Measurements from ENCODE around the gene RGS3. TPM values are rescaled to one million over a fixed set of nuclear protein-coding genes. Genes with fewer than 3 reads are reported as not detected.
A peak's percentile ranks its signal among the peaks of the same experiment; 100 is the strongest.

The RGS3 gene
- total RNA-seq, 1 donor from 2014 or later, result 233 TPM

DNA sequence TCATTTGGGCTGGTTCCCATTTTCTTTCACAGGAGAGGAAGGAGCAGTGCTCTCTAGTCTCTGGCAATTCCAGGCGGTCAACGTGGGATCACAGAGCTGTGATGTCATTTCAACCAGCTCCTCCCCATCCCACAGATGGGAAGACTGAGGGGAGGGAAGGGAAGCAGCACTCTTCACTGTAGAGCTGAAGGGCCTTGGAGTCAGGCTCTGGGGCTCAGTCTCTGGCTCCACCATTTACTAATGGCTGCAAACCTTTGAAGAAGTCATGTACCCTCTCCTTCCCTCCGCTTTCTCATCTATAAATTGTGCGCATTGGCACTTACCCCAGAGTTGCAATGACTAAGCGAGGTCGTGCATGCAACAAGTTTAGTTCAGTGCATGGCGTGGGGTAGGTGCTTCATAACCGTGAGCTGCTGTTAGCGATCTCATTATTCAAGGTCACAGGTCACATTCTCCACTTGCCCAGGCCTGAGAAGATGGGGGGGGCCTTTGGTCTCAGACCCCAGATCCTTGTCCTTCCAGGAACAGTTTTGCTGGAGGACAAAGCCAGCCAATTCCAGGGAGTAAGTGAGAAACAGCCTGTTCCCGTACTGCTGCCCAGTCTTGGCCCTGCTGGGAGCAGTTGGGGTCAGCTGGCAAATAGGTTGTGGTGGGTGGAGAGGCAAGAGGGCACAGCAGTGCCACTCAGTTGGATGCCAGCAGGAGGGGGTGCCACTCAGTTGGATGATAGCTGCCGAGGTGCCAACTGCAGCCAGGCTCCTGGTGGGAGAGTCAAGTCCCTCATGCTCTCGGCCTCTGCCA is 136.7 kb downstream of the RGS3 start:
- intact Hi-C loops (cut with DNase I), result no loop called here
- DNase-seq (ENCODE audit: low spot score), result no peak

DNA sequence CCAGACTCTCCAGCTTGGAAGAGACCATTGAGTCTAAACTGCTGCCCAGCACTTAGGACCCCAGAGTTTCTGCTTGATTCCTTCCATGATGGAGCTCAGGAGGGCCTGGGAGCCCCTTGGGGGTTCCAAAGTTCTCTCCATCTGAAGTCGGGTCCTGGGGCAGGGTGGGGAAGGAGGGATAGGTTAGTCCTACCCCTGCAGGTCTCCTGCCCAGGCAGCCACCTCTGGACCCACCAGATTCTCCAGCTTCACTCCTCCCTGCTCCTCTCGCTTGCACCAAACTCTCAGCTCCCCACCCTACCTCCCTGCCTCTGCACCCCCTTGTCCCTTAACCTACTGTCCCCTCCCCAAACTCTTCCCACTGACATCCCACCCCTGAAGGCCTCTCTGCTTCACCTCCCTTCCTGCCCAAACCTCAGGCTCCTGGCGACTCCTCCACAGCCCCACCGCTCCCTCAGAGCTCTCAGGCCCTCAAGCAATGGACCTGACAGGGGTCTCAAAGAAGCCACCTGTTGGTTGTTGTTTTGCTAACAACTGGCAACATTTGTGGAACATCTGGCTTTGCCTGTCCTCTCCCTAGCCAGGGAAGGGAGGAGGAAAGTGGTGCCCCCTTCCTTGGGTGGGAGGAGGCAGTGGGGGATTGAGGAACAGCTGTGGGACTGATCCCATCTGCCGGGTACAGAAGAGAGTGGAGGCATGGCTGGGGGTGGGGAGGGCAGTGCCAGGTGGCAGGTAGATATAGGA is 137.5 kb downstream of the RGS3 start:
- DNase-seq (ENCODE audit: low spot score), result no peak
- intact Hi-C loops (cut with DNase I), result no loop called here

DNA sequence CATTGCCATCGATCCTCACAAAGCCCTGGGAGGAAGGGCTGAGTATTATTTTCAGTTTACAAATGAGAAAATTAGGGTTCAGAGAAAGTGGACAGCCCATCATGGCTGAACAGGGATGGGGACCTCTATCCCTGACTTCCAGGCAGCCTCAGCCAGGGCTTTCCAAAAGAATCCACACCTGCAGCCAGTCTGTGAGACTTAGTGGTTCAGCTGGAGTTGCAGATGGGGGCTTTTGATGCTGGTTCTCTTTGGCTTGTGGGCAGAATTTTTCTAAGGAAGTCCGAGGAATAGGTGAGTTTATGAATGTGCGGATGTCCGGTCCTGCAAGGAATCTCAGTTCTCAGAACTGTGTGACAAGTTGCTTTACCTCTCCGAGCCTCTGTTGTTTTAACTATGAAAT is 138.1 kb downstream of the RGS3 start:
- DNase-seq (ENCODE audit: low spot score), result no peak
- intact Hi-C loops (cut with DNase I), result no loop called here

DNA sequence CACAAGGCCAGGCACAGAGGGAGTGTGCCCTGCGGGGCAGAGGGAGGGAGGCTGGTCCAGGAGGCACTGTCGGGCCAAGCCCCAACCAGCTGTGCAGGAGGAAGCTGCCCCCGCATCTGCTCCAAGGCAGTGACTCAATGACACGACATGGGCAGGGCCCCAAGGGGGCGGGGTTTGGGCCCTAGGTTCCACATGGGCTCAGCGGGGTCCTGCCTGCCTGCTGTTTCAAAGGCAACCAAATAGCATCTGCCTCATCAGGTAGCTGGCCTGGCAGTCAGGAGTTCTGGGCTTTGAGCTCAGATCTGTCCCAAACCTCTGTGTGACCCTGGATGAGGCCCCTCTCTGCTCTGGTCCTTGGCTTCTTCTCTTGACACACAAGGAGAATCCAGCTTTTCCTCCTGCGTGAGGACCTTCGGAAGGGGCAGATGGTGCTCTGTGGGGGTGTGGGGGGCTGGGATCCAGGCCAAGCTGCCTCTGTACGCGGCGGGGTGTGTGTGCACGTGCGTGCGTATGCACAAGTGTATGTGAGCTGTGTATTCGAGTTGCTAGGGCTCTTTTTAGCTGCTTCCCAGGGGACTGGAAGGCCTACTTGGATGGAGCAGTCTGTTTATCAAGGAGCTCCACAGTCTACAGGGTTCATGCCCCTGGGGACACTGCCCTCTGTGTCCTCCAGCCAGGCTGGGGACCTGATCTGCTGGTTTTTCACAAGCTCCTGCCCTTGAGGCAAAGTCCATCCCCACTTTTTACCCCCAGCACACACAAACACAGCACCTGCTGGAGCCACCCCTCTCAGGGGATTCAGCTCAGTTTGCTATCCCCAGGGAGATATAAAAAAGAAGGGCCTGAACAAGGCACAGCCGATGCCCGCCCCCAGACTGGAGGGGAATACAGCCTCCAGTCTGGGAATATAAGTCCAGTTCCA is 138.9 kb downstream of the RGS3 start:
- intact Hi-C loops (cut with DNase I), result no loop called here
- DNase-seq (ENCODE audit: low spot score), result peak; percentile 88

DNA sequence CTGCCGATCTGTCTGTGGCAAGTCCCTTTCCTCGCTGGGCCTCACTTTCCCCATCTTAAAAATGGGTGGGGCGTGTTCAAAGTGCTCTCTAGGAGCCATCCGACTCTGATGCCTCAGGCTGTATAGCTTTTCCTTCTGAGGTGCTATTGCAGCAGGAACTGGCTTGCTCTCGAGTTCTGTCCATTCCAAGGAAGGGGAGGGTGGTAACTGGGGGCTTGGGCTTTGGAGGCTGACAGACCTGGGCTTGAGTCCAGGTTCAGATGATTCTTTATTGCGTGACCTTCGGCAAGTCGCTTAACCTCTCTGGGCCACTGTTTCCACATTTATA is 139.5 kb downstream of the RGS3 start:
- intact Hi-C loops (cut with DNase I), result no loop called here
- no peak for DNase-seq (ENCODE audit: low spot score)

DNA sequence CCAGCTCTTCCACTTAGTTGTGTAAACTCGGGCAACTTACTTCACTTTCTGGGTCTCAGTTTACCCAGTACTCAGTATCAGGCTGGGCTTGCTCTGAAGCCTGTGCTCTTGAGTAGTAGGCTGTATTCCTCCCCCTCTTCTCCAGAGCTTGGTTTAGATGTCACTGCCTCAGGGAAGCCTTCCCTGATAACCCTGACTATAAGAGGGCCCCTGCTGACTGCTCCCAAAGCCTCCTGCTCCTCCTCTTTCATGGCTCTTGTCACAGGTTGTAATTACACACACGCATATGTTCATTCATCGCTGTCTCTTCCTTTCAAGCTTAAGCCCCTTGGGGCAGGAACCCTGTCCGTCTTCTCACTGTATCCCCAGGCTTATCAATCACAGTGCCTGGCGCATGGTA is 140.2 kb downstream of the RGS3 start:
- DNase-seq (ENCODE audit: low spot score), result no peak
- intact Hi-C loops (cut with DNase I), result no loop called here

DNA sequence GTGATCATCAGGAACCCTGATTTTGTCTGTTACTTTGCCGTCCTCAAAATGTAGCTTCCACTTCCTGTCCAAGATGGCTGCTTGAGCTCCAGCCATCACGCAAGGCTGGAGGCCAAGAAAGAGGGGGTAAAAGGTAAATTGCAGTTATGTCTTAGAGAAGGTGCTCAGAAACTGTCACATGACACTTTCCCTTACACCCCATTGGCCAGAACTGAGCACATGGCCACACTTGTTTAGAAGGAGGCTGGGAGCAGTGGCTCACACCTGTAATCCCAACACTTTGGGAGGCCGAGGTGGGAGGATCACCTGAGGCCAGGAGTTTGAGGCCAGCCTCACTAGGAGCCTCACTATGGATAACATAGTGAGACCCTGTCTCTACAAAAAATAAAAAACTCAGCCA is 140.9 kb downstream of the RGS3 start:
- intact Hi-C loops (cut with DNase I), result no loop called here
- no peak for DNase-seq (ENCODE audit: low spot score)

DNA sequence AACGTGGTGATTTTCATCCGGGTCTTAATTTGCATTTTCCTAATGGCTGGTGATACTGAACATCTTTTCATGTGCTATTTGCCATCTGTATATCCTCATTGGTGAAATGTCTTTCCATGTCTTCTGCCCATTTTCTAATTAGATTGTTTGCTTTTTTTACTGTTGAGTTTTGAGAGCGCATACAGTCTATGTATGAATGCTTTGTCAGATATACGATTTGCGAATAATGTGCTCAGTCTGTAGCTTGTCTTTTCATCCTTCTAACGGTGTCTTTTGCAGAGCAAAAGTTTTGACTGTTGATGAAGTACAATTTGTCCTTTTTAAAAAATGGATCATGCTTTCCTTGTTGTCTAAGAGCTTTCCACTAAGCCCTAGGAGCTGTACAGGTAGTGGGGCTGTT is 143.0 kb downstream of the RGS3 start:
- intact Hi-C loops (cut with DNase I), result no loop called here
- DNase-seq (ENCODE audit: low spot score), result no peak

DNA sequence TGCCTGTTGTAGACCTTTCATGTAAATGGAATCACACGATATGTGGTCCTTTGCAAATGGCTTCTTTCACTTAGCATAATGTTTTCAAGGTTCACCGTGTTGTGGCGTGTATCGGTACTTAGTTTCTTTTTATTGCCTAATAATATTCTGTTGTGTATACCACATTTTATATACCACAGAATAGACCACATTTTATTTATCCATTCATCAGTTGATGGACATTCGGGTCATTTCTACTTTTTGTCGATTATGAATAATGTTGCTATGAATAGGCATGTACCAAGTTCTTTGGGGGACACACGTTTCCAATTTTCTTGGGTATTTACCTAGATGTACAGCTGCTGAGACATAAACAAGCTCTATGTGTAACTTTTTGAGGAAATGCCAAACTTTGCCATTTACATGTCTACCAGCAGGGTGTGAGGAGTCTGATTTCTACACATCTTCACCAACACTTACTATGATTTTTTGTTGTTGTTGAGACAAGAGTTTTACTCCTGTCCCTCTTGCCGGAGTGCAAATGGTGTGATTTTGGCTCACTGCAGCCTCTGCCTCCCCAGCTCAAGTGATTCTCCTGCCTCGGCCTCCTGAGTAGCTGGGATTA is 144.7 kb downstream of the RGS3 start:
- DNase-seq (ENCODE audit: low spot score), result no peak
- intact Hi-C loops (cut with DNase I), result no loop called here

DNA sequence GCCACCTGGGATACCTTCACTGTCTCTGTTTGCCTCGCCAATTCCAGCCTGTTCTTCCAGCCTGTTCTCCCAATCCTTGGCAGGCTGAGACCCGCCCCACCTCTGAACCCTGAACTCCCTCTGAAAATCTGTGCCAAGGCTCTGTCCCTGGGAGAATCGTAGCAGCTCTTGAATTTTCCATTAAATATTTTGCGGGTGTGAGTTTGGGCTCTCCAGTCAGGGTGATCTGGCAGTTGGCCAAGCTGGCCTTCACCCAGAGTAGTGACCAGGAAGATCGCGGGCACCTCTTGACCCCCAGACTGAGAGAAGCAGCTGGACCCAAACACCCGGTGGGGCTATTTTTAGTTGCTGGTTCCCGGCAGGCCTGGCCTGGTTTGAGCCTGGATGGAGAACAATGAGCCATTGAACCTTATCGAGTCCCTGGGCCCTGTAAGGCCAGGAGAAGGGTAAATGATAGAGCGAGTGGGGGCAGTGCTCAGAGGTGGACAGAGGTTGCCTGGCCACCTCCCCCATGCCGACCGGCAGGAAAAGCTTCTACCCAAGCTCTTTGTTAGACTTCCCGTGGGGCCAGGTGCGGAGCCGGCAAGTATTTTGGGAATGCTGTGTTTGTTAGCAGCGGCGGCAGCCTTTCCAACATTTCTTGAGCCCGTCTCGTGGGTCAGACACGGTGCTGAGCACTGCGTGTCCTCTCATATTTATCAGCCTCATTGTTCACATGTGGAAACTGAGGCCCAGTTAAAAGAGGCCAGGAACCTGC is 146.2 kb downstream of the RGS3 start:
- peak; percentile 91 for DNase-seq (ENCODE audit: low spot score)
- intact Hi-C loops (cut with DNase I), result loop anchor here (1.0 kb wide), 1 partner anchor 11 kb away; no protein-coding TSS in a partner anchor

DNA sequence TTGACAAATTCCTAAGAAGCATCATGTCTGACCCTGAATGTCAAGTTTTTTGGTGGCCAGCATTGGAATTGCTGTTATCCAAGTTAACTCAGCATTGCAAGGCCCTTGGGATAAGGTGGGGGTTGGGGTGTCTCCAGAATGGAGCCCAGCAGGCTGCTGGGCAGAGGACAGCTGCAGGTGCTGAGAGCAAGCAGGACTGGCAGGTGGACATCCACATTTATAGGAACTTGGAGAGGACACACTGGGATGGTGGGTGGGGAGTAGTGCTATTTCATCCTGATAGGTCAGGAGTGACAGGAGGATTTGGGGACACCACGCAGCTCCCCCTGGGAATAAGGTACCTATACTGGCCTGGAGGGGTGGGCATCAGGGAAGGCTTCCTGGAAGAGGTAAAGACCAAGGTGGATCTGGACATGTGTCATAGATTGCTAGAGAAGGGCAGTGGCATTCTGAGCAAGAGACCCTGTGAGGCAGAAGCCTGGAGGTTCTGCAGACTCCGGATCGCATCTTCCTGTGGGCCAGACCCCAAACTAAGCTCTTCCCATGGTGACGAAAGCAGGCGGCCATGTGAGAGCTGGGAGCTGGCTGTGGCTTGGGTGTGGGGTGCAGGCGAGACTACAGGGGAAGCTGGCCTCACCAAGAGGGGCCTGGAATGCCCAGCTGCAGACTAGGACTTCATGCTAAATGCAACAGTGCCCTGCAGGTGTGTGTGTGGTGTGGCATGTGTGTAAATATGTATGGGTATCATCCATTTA is 148.1 kb downstream of the RGS3 start:
- intact Hi-C loops (cut with DNase I), result no loop called here
- no peak for DNase-seq (ENCODE audit: low spot score)

DNA sequence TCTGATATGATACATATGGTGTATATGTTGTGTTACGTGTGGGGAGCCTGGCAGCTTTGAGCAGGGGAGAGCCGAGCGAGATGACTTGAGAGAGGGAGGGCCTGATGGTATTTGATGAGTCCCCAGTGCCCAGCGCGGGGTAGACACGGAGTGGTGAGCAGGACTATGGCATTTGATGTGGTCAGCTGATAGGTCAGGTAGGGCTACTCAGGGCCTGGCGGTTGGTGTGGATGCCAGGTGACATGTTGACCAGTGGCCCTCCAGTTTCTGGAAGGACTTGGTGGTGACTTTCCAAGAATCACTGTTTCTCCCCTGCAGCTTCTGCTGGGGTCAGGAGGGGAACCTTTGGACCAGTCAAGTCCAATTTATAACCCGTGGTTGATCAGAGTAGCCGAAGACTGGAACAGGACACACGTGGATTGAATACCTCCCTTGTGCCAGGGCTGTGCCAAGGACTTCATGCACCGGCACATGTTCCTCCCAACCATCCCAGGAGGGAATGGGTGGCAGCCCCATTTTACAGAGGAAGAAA is 148.8 kb downstream of the RGS3 start:
- intact Hi-C loops (cut with DNase I), result no loop called here
- DNase-seq (ENCODE audit: low spot score), result no peak

DNA sequence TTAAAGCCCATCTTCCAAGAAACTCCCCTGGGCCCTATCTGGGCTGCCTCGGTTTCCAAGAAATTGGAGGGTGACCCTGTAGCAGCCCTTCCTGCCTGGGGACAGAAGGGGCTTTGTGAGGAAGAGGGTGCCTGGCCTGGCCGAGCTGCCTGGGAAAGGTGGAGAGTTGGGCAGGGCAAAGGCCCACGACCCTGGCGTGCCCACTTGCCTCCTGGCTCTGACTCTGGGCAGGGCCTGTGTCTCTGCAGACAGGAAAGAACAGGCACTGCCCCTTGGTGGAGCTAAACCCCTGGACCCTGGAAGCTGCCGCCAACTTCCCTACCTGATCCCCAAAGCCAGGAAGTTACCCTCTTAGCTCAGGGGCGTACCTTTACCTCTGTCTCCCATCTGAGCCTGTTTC is 149.3 kb downstream of the RGS3 start:
- DNase-seq (ENCODE audit: low spot score), result no peak

DNA sequence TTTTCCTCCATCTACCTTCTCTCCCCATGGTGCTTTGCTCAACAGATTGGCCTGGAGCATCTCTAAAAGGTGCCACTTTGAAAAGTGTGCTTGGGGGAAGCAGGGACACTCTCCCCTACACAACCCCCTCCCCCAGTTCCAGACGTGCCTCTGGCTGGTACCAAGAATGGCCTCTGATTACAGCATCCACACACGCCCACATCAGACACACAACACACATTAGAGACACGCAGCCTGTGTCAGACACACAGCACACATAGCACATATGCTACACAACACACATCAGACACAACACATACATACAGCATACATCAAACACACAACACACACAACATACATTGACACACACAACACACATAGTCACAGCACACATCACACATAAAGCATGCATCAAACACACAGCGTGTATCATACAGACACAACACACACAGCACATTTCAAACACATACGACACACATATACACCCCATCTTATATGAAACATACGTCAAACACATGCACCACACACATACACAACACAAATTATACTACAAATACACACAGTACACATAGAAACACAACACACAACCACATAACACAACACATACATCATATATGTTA is 150.4 kb downstream of the RGS3 start:
- no peak for DNase-seq (ENCODE audit: low spot score)
- intact Hi-C loops (cut with DNase I), result no loop called here

More for the DNA sequence above, 149.3 kb downstream of the RGS3 start:
- intact Hi-C loops (cut with DNase I), result no loop called here

DNA sequence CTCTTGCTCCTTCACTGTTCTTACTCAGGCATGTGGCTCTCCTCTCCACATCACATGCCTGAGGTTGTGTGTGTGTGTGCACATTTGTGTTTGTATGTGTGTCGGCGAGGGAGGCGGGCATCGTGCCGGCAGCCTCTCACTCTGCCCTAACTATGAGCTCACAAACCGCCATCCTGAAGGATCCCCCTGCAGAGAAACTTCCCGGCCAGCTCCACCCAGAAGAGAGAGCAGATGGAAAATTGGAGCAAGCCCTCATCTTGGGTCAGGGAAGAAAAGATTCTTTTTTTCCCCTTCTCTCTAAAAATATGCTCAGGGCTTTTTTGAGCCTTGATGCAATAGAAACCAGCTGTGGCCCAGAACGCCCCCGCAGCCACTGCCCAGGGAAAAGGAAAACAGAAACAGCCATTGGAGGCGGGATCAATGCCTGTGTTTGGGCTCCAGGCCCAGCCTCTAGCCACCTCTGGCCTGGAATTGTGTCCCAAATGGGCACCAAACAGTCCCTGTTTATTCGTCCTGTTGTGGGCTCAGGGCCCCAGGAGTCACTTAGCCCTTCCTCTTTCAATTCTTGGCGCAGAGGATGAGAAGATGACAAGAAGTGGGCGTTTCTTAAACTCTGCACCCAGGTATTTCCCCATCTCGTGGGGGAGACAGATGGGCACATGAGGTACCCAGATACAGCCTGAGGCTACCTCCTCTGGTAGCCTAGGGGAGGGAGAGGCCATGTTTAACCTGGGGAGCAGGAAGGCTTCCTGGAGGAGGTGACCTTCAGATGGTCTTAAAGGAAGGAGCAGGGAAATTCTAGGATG is 151.5 kb downstream of the RGS3 start:
- intact Hi-C loops (cut with DNase I), result no loop called here

DNA sequence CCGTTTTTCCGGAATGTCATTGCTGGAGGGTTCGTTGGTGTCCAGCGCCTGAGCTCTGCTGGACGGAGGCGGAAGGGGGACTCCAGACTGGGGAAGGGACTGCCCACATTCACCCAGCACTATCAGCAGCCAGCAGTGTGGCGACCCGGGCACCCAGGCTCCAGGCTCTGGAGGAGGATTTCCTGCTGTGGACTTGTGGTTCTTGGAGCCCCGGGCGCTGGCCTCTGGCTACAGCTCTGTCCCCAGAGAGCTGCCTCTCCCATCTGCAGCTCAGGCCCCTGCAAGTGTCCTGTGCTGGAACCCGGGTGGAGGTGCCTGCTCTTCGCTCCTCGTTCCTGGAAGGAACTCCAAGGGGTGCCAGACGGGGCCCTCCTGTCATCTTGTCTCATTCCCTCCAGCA is 152.6 kb downstream of the RGS3 start:
- intact Hi-C loops (cut with DNase I), result no loop called here

More for the DNA sequence above, 151.5 kb downstream of the RGS3 start:
- DNase-seq (ENCODE audit: low spot score), result peak; percentile 79

More for the DNA sequence above, 152.6 kb downstream of the RGS3 start:
- peak; percentile 67 for DNase-seq (ENCODE audit: low spot score)
